Effector memory CD4-positive, alpha-beta T cell (primary cell): ENCODE results near the gene LRP2.
"Not testable (repeated sequence)": the region's sequence is repeated elsewhere in the genome, so short reads cannot be mapped to it uniquely, and the experiment has no call there.

Source experiments
- DNase-seq, 3 donors: peaks; one replicate each; pipeline ENCODE4 v3.0.0-alpha.2; 2020
- H3K27ac ChIP-seq: 2 replicates; pipeline ENCODE4 v1.7.0; 2013; ENCODE audit warnings: mild to moderate bottlenecking, low read length, moderate library complexity; ENCODE audit not compliant: insufficient read depth, poor library complexity, severe bottlenecking
- H3K27me3 ChIP-seq: replicated peaks from 2 replicates; pipeline ENCODE4 v1.7.0; 2013; ENCODE audit warnings: mild to moderate bottlenecking, low read length; ENCODE audit not compliant: insufficient read depth, control insufficient read depth, poor library complexity, severe bottlenecking
- H3K36me3 ChIP-seq: 2 replicates; pipeline ENCODE4 v1.7.0; 2013; ENCODE audit warnings: mild to moderate bottlenecking, low read length, moderate library complexity; ENCODE audit not compliant: control insufficient read depth, insufficient read depth
- H3K4me1 ChIP-seq: 2 replicates; pipeline ENCODE4 v1.7.0; 2013; ENCODE audit warnings: low read length, mild to moderate bottlenecking; ENCODE audit not compliant: control insufficient read depth, insufficient read depth, poor library complexity, severe bottlenecking
- H3K4me3 ChIP-seq: 2 replicates; pipeline ENCODE4 v1.7.0; 2013; ENCODE audit warnings: low read length, low read depth, mild to moderate bottlenecking; ENCODE audit not compliant: insufficient read depth, poor library complexity, severe bottlenecking
- H3K9me3 ChIP-seq: 2 replicates; pipeline ENCODE4 v1.7.0; 2013; ENCODE audit warnings: mild to moderate bottlenecking, low read length, moderate library complexity; ENCODE audit not compliant: control insufficient read depth
- total RNA-seq, 3 donors: gene quantifications; one replicate each; lab custom pipeline; 2026; lab: John Stamatoyannopoulos, UW

The LRP2 gene
- 0 reads per million in 3 donors for total RNA-seq

DNA sequence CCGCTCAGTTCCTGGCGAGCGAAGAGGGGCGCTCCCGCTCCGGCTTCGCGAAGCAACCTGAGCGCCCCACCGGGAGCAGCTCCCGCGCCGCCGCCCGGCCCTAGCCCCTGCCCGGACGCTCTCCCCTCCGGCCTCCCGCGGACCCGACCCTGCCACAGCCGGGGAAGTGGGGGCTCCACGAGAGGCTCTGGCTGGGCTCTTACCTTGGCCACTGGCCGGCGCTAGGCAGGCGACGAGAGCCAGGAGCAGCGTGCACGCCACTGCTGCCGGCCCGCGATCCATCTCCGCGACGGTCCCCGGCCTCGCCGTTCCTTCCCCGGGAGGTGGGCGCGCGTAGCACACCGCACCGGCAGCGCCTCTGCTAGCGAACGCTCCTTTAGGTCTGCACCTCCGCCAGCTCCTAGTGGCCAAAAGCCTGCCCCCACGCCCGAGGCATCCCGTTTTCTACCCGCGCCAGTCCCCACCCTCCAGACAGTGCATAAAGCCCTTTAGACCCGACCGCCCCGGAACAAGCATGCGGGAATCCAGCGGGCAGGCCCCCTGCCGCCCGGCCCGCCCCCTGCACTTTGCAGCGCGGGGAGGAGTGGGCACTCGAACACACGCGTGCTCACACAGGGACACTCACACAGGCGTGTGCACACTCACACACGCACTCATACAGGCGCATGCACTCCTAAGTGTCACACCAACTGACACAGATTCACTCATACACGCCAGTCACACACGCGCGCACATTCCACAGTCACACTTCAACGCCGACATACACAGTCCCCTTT lies at the start of gene LRP2:
TSS of gene LRP2 (minus strand) at position 417 of the 776 bp plus-strand sequence. CDS start at position 282, 135 bp downstream.
- Histone ChIP-seq H3K27ac (no peak within 1 kb of the TSS), H3K9me3 (no peaks in the 10 kb centered on the region), H3K36me3 (no peaks in the 10 kb centered on the region), H3K4me3 (peak within 1 kb of the TSS; percentile 72), H3K4me1 (peaks cover 18% of the 10 kb centered on the region), H3K27me3 (peaks cover 20% of the 10 kb centered on the region)
- no peak for DNase-seq

DNA sequence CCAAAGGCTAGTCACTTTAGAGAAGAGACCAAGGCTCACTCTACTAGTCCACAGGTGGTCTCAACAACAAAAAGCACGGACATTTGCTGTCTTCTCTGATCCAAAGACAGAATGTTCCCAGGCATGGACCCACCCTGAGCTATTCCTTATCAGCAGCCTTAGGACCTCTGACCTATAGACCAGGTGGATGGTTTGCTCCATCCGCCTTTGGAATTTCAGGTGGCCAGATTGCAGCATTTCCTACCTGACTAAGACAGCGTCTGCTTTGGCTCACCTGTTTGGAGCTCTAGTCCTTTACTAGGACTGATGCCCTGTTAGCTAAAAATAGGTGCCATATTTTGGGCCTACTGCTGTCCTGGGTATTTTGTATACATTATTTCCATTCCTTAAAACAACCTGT lies 44.6 kb upstream of the LRP2 start:
- DNase-seq, result no peak
- Histone ChIP-seq H3K4me1 (no peaks in the 10 kb centered on the region), H3K9me3 (no peaks in the 10 kb centered on the region), H3K4me3 (no peak overlapping the region), H3K27me3 (no peaks in the 10 kb centered on the region), H3K36me3 (no peaks in the 10 kb centered on the region), H3K27ac (no peak overlapping the region)

DNA sequence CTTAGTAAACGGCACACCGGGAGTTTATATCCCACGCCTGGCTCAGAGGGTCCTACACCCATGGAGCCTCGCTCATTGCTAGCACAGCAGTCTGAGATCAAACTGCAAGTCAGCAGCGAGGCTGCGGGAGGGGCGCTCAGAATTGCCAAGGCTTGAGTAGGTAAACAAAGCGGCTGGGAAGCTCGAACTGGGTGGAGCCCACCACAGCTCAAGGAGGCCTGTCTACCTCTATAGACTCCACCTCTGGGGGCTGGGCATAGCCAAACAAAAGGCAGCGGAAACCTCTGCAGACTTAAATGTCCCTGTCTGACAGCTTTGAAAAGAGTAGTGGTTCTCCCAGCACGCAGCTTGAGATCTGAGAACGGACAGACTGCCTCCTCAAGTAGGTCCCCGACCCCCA lies 37.2 kb upstream of the LRP2 start:
- H3K27me3 ChIP-seq, H3K36me3 ChIP-seq, DNase-seq, H3K4me1 ChIP-seq, H3K4me3 ChIP-seq, H3K9me3 ChIP-seq, H3K27ac ChIP-seq: not testable (repeated sequence)

DNA sequence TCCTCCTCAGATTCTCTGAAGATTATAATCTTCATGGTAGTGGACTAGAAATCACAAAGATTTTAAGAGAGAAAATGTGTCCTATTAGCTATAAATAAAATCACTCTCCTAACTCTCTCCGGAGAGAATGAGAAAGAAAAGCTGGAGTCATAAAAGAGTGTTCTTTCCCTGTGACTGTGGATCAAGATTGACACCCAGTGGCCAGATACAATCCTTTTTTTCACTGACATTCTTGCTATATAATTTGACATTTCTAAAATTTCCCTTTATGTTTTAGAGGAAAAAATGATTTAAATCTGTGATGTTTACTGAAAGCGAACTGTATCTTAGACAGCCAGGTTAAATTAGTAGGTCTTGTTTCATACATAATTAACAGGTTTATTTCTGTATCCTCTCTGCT lies 35.4 kb upstream of the LRP2 start:
- H3K4me1 ChIP-seq, result no peaks in the 10 kb centered on the region
- no peak for DNase-seq
- no peaks in the 10 kb centered on the region for H3K36me3 ChIP-seq
- H3K9me3 ChIP-seq, result no peaks in the 10 kb centered on the region
- no peaks in the 10 kb centered on the region for H3K27me3 ChIP-seq
- no peak overlapping the region for H3K27ac ChIP-seq
- H3K4me3 ChIP-seq, result no peak overlapping the region

DNA sequence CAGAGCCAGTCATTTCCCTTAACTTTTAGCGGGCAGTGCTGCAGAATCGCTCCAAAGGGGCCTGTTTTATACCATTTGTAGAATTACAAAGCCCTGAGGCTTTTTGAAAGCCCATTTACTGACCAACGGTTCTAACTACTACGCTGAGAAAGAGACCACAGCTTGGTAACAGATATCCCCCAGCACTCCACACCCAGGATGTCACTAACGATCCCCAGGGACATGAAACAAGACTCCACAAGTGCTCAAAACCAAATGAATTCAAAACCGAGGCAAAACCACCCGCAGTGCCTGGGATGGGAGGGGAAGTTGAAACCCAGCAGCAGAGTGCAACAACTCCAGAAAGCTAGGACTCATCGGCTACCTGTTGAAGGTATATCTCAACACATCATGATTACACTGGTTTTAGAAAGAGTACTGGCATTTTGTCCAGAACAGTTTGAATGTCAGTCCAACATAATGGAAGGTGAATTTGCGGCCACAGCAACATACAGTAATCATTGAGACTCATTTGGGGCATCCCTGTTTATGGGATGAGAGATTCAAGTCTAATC lies 33.6 kb upstream of the LRP2 start:
- no peaks in the 10 kb centered on the region for H3K27me3 ChIP-seq
- DNase-seq, result no peak
- H3K9me3 ChIP-seq, result no peaks in the 10 kb centered on the region
- H3K4me1 ChIP-seq, result no peaks in the 10 kb centered on the region
- no peaks in the 10 kb centered on the region for H3K36me3 ChIP-seq
- H3K4me3 ChIP-seq, result no peak overlapping the region
- no peak overlapping the region for H3K27ac ChIP-seq

DNA sequence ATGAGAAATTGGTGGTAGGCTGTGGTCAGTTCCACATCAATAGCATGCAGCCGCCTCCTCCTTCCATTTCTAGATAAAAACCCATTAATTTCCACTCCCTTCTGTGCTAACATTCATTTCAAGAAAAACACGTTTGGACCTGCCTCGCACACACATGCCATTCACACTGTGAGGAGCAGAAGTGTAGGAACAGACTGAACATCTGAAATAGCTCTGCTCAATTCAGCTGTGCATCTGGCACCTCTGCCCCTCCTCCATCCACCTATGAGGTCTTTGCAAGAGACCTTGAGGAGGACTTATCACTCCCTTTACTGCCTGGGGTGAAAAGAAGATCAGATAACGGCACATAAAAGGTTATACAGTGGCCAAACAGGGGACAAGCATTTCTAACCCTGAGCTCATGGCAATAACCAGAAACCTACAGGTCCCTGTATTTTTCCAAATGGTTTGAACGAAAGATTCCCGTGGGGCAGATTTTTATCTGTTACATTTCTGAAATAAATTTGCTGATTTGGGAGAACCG lies 30.8 kb upstream of the LRP2 start:
- H3K4me1 ChIP-seq, result no peaks in the 10 kb centered on the region
- no peaks in the 10 kb centered on the region for H3K27me3 ChIP-seq
- no peak overlapping the region for H3K27ac ChIP-seq
- H3K4me3 ChIP-seq, result no peak overlapping the region
- H3K36me3 ChIP-seq, result no peaks in the 10 kb centered on the region
- no peaks in the 10 kb centered on the region for H3K9me3 ChIP-seq
- no peak for DNase-seq

DNA sequence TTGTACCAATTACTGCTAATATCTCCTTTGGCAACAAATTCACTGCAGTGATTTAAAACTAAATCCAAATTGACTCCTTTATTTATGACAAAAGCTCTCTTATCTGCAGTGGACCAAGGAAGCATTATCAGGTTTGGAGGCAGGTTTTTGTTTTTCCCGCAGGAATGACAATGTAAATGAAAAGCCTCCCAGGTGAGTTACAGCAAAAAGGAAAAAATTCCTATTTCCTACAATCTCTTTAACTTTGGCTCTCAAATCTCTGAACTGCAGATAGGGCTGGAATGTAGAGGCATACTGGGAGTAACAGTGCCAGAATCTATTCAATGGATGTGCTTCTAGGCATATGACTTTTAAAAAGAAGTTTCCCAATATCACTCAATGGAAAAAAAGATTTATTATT lies 28.9 kb upstream of the LRP2 start:
- H3K4me3 ChIP-seq, result no peak overlapping the region
- no peak for DNase-seq
- H3K36me3 ChIP-seq, result no peaks in the 10 kb centered on the region
- H3K27me3 ChIP-seq, result no peaks in the 10 kb centered on the region
- H3K9me3 ChIP-seq, result no peaks in the 10 kb centered on the region
- H3K4me1 ChIP-seq, result no peaks in the 10 kb centered on the region
- H3K27ac ChIP-seq, result no peak overlapping the region

DNA sequence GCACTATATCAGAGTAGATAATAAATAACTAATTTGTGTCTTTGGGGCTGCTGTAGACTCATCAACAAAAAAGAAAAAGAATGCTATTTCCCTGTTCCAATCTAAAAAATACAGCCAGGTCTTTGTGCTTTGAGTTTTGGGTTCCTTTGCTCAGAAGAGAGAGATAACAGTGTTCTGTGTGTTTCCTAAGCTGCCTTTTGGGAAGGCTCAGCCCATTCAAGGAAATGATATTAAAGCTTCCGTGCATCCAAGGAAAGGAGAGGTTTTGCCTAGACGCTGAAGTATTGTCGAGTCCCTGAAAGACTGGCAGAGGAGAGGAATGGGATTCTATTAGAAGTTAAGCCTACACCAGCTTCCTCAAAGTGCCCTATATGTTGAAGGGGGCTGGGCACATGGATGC lies 25.8 kb upstream of the LRP2 start:
- H3K4me1 ChIP-seq, result no peaks in the 10 kb centered on the region
- no peak for DNase-seq
- no peak overlapping the region for H3K4me3 ChIP-seq
- no peak overlapping the region for H3K27ac ChIP-seq
- no peaks in the 10 kb centered on the region for H3K9me3 ChIP-seq
- H3K36me3 ChIP-seq, result no peaks in the 10 kb centered on the region
- no peaks in the 10 kb centered on the region for H3K27me3 ChIP-seq

DNA sequence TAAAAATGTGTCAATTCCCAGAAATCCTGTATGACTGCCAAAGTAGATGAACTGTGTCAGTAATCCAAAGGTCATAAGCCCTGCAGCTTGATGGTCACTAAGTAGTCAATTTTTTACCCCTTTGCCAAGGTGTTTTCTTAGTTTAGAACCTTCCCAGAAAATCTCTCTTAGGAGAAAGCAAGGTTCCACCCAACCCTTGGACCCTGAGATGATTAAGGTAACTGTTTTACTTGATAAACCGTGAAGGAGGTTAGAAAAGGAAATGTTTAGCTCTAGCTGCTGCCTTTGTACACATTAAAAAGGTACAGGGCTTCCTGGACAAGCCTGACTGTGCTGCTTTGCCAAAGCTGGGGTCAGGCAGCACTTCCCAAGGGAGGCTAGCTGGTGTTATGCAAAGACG lies 24.4 kb upstream of the LRP2 start:
- H3K27me3 ChIP-seq, result no peaks in the 10 kb centered on the region
- no peaks in the 10 kb centered on the region for H3K9me3 ChIP-seq
- H3K36me3 ChIP-seq, result no peaks in the 10 kb centered on the region
- DNase-seq, result no peak
- no peak overlapping the region for H3K27ac ChIP-seq
- no peak overlapping the region for H3K4me3 ChIP-seq
- H3K4me1 ChIP-seq, result no peaks in the 10 kb centered on the region

DNA sequence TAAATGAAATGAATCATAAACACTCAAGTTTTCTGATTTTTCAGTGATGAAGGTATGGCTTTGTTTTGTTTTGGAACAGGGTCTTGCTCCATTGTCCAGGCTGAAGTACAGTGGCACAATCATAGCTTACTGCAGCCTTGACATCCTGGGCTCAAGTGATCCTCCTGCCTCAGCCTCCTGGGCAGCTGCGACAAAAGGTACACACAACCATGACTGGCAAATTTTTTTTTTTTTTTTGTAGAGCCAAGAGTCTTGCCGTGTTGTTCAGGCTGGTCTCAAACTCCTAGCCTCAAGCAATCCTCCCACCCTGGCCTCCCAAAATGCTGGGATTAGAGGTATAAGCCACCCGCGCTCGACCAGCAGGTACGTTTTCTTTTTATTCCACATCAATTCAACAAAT lies 22.5 kb upstream of the LRP2 start:
- Histone ChIP-seq H3K36me3 (no peaks in the 10 kb centered on the region), H3K27ac (no peak overlapping the region), H3K27me3 (no peaks in the 10 kb centered on the region), H3K4me3 (no peak overlapping the region), H3K9me3 (no peaks in the 10 kb centered on the region), H3K4me1 (no peaks in the 10 kb centered on the region)
- DNase-seq, result no peak
